AG09319 (cell line): Measurements from ENCODE around the gene LYPD6.

Experiments
- DNase-seq: peaks from one replicate; pipeline ENCODE4 v3.0.0-alpha.2; 2010; ENCODE audit warnings: low read depth; ENCODE audit errors: extremely low read depth
- TF ChIP-seq, protein P1 (sequence below): IDR thresholded peaks from 2 replicates; pipeline ENCODE4 v1.5.1; 2011; ENCODE audit warnings: low read depth, mild to moderate bottlenecking, inconsistent platforms, low read length, moderate library complexity

Gene LYPD6

GRCh38 chr2:149467436-149467835, 137.0 kb downstream of the LYPD6 start:
- peak; percentile 7 for DNase-seq
- TF ChIP-seq, protein P1, sequence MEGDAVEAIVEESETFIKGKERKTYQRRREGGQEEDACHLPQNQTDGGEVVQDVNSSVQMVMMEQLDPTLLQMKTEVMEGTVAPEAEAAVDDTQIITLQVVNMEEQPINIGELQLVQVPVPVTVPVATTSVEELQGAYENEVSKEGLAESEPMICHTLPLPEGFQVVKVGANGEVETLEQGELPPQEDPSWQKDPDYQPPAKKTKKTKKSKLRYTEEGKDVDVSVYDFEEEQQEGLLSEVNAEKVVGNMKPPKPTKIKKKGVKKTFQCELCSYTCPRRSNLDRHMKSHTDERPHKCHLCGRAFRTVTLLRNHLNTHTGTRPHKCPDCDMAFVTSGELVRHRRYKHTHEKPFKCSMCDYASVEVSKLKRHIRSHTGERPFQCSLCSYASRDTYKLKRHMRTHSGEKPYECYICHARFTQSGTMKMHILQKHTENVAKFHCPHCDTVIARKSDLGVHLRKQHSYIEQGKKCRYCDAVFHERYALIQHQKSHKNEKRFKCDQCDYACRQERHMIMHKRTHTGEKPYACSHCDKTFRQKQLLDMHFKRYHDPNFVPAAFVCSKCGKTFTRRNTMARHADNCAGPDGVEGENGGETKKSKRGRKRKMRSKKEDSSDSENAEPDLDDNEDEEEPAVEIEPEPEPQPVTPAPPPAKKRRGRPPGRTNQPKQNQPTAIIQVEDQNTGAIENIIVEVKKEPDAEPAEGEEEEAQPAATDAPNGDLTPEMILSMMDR = no peak

GRCh38 chr2:149468636-149469035, 138.2 kb downstream of the LYPD6 start:
- no peak for DNase-seq
- TF ChIP-seq, protein P1 = no peak

GRCh38 chr2:149470046-149470445, 139.7 kb downstream of the LYPD6 start:
- TF ChIP-seq, protein P1 = no peak
- DNase-seq = no peak

DNA sequence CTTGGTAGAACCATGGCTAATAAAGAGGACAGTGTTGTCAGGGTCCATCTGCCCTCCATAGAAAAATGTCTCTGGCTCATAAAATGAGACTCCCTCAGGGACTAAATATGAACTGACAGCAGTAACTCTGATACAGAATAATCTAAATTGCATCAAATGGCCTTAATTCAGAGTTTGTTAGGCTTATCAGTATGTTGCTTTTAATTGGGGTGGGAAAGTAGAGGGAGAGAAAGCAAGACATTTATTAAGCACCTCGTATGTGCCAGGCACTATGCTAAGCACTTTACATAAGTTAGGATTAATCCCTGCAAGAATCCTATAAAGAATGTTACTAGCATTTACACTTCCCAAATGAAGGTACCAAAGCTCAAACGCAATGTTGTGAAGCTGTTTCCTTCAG, 142.0 kb downstream of the LYPD6 start:
- TF ChIP-seq, protein P1 = no peak
- no peak for DNase-seq

GRCh38 chr2:149473068-149473467, 142.7 kb downstream of the LYPD6 start:
- TF ChIP-seq, protein P1 = no peak
- no peak for DNase-seq

- TF ChIP-seq, protein P1 = no peak
- DNase-seq = no peak
Measured at GRCh38 chr2:149473521-149473920, 143.1 kb downstream of the LYPD6 start.

GRCh38 chr2:149483004-149483605, 152.7 kb downstream of the LYPD6 start:
- TF ChIP-seq, protein P1 = no peak
- DNase-seq = no peak
